Measurements from ENCODE around the gene RNU6-1.

RNU6-1 gene

DNA sequence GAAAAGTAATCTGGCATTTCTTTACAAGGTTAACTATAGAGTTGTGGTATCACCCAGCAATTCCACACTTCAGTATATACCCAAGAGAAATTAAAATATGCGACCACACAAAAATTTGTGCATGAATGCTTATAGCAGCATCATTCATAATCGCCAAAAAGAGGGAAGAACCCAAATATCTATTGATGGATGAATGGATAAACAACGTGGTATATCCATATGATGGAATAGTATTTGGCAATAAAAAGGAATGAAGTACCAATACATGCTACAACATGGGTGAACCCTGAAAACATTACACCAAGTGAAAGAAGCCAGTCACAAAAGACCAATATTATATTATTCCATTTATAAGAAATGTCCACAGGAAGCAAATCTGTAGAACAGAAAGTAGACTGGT lies 23.2 kb downstream of the RNU6-1 start:
- TF ChIP-seq FOXP2 (optimal IDR thresholded peaks at IDR 0.05; ENCODE audit: control extremely low read depth, extremely low read length, insufficient read depth) (no peak), EZH2 (IDR thresholded peaks at IDR 0.05) (no peak), POLR2AphosphoS5 (IDR thresholded peaks at IDR 0.05; ENCODE audit: borderline replicate concordance, low read depth, low read length) (no peak)
- H3K9ac ChIP-seq (ENCODE audit: insufficient read length): no peak overlapping the region
- no peaks in the 10 kb centered on the region for H3K9me3 ChIP-seq (ENCODE audit: low read depth, low read length)
- H3K27ac ChIP-seq: no peak overlapping the region
- H3K36me3 ChIP-seq (ENCODE audit: insufficient read depth, low read length): no peaks in the 10 kb centered on the region
- DNase-seq (ENCODE audit: low read depth, low spot score): no peak
- no peak overlapping the region for H3K4me3 ChIP-seq

DNA sequence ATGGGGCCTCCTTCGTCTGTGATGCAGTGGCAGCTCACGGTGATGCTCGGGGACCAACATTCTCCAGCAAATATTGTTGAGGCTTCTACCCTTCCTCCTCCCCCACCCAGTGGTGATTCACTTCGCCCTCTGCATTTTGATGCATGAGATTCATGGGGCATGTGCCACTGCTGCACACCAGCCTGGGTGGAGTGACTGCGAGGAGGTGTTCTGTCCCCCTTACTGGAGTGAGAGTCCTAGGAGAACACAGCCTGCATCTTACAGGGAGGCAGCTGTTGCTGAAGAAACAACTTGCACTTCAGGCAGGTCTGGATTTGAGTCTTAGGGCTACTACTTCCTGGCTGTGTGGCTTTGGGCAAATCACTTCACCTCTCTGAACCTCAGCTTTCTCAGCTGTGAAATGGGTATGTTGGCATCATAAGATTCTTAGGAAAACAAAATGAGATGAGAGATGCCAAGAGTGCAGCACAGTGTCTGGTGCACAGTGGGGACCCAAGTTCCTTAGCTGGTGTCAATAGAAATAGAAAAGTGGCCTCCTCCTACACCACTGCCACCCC lies 24.7 kb downstream of the RNU6-1 start:
- Histone ChIP-seq H3K9ac (ENCODE audit: insufficient read length) (no peak overlapping the region), H3K9me3 (ENCODE audit: low read depth, low read length) (no peaks in the 10 kb centered on the region), H3K4me3 (no peak overlapping the region), H3K27ac (no peak overlapping the region), H3K36me3 (ENCODE audit: insufficient read depth, low read length) (no peaks in the 10 kb centered on the region)
- TF ChIP-seq EZH2 (IDR thresholded peaks at IDR 0.05): no peak
- no peak for TF ChIP-seq FOXP2 (optimal IDR thresholded peaks at IDR 0.05; ENCODE audit: control extremely low read depth, extremely low read length, insufficient read depth)
- TF ChIP-seq POLR2AphosphoS5 (IDR thresholded peaks at IDR 0.05; ENCODE audit: borderline replicate concordance, low read depth, low read length): no peak
- no peak for DNase-seq (ENCODE audit: low read depth, low spot score)

DNA sequence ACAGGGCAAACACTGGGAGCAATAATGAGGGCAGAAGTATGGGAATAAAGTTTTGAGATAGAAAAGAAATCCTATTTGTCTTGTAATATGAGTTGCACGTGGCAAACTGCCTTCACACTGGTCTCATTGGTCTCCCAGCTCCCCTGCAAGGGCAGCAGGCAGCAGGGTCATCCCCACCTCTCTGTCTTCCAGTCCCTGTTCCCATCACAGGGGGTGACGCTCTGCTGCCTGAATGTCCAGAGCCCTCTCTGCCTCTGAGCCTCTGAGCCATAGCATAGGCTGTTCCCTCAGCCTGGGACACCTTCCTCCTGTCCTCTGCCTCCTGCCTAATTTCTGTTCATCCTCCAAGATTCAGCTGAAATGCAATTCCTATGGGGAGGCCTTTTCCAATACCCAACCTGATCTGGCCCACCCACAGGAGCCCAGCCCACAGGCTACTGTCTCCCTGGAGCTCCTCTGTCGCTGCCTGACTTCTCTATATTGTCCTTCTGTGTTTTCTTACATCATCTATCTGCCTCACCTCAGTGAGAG lies 26.7 kb downstream of the RNU6-1 start:
- H3K4me3 ChIP-seq: no peak overlapping the region
- H3K9me3 ChIP-seq (ENCODE audit: low read depth, low read length): no peaks in the 10 kb centered on the region
- no peaks in the 10 kb centered on the region for H3K36me3 ChIP-seq (ENCODE audit: insufficient read depth, low read length)
- TF ChIP-seq FOXP2 (optimal IDR thresholded peaks at IDR 0.05; ENCODE audit: control extremely low read depth, extremely low read length, insufficient read depth) (no peak), POLR2AphosphoS5 (IDR thresholded peaks at IDR 0.05; ENCODE audit: borderline replicate concordance, low read depth, low read length) (no peak), EZH2 (IDR thresholded peaks at IDR 0.05) (no peak)
- H3K27ac ChIP-seq: no peak overlapping the region
- no peak overlapping the region for H3K9ac ChIP-seq (ENCODE audit: insufficient read length)
- DNase-seq (ENCODE audit: low read depth, low spot score): no peak

DNA sequence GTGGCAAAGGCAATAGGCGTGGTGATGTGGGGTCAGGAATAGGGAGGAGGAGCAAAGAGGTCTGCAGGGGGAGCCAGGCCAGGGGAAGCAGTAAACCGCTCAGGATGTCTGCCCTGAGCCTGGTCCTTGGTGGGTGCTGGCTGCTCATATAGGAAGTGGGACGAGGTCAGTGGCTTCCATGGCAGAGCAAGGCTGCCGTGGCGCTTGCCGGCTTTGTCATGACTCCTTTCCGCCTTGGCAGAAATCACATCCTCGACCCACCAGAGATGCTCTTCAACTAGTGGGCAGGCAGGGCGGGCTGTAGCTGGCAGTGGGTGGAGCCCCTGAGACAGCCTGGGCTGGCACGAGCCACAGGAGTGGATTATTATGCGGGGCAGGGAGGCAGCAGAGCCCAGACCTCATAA lies 27.6 kb downstream of the RNU6-1 start:
- H3K27ac ChIP-seq: no peak overlapping the region
- no peaks in the 10 kb centered on the region for H3K9me3 ChIP-seq (ENCODE audit: low read depth, low read length)
- H3K4me3 ChIP-seq: no peak overlapping the region
- no peaks in the 10 kb centered on the region for H3K36me3 ChIP-seq (ENCODE audit: insufficient read depth, low read length)
- DNase-seq (ENCODE audit: low read depth, low spot score): no peak
- TF ChIP-seq EZH2 (IDR thresholded peaks at IDR 0.05): no peak
- TF ChIP-seq POLR2AphosphoS5 (IDR thresholded peaks at IDR 0.05; ENCODE audit: borderline replicate concordance, low read depth, low read length): no peak
- no peak for TF ChIP-seq FOXP2 (optimal IDR thresholded peaks at IDR 0.05; ENCODE audit: control extremely low read depth, extremely low read length, insufficient read depth)
- no peak overlapping the region for H3K9ac ChIP-seq (ENCODE audit: insufficient read length)

DNA sequence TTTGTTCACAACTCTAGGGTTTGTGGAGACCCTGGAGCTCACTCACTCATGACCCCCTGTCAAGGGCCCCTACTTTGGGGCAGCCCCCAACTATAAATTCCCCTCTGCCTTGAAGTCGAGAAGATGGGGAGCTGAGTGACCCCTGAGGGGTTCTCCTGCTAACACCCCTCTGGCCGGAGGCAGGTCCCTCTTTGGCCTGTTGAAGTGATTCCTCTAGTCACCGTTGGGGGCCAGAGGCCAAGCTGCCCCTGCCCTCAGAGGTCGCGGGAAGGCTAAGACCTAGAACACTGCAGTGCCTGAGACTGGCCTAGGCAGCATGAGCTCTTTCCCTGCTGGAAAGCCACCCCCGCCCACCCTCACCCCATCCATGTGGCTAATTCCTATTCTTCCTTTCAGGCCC lies 30.0 kb downstream of the RNU6-1 start:
- H3K36me3 ChIP-seq (ENCODE audit: insufficient read depth, low read length): no peaks in the 10 kb centered on the region
- TF ChIP-seq FOXP2 (optimal IDR thresholded peaks at IDR 0.05; ENCODE audit: control extremely low read depth, extremely low read length, insufficient read depth): no peak
- no peak for TF ChIP-seq POLR2AphosphoS5 (IDR thresholded peaks at IDR 0.05; ENCODE audit: borderline replicate concordance, low read depth, low read length)
- TF ChIP-seq EZH2 (IDR thresholded peaks at IDR 0.05): no peak
- no peak overlapping the region for H3K4me3 ChIP-seq
- no peak overlapping the region for H3K27ac ChIP-seq
- H3K9ac ChIP-seq (ENCODE audit: insufficient read length): no peak overlapping the region
- no peak for DNase-seq (ENCODE audit: low read depth, low spot score)
- no peaks in the 10 kb centered on the region for H3K9me3 ChIP-seq (ENCODE audit: low read depth, low read length)

DNA sequence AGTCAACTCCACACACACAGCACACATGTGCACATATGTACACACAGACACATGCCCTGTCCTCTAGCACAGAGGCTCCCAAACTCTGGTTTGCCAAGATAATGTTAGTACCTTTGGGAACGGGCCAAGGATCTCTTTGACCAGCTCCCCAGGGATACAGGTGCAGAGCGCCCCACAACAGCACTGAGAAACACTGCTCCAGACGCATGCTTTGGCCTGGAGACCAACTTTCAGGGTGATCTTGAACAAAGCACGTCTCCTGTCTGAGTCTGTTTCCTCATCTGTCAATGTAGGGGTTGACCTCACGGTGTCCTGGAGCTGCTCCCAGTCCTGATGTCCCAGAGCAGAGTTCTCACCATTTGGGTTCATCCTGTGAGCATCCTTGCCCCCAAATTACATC lies 30.4 kb downstream of the RNU6-1 start:
- no peak overlapping the region for H3K4me3 ChIP-seq
- no peak for DNase-seq (ENCODE audit: low read depth, low spot score)
- H3K9ac ChIP-seq (ENCODE audit: insufficient read length): no peak overlapping the region
- no peaks in the 10 kb centered on the region for H3K36me3 ChIP-seq (ENCODE audit: insufficient read depth, low read length)
- TF ChIP-seq FOXP2 (optimal IDR thresholded peaks at IDR 0.05; ENCODE audit: control extremely low read depth, extremely low read length, insufficient read depth) (no peak), EZH2 (IDR thresholded peaks at IDR 0.05) (no peak), POLR2AphosphoS5 (IDR thresholded peaks at IDR 0.05; ENCODE audit: borderline replicate concordance, low read depth, low read length) (no peak)
- H3K27ac ChIP-seq: no peak overlapping the region
- H3K9me3 ChIP-seq (ENCODE audit: low read depth, low read length): no peaks in the 10 kb centered on the region

DNA sequence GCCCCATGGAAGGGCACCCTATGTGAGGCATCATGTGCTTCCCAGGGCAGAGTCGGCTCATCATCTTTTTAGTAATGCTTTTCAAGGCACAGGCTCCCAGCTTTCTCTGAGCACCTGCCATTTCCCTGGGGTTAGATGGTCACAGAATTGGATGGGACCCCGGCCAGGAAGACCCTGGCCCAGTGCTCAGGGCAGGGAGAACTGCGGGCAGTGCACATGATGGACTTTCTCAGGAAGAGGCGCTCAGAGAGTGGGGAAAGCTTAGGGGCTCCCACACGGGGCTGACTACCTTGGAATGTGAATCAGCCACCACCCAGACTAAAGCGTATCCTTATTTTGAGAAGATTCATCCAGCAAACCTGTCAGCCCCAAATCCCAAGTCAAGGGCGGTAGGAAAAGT lies 31.0 kb downstream of the RNU6-1 start:
- Histone ChIP-seq H3K9me3 (ENCODE audit: low read depth, low read length) (no peaks in the 10 kb centered on the region), H3K27ac (no peak overlapping the region), H3K36me3 (ENCODE audit: insufficient read depth, low read length) (no peaks in the 10 kb centered on the region), H3K9ac (ENCODE audit: insufficient read length) (no peak overlapping the region), H3K4me3 (no peak overlapping the region)
- no peak for DNase-seq (ENCODE audit: low read depth, low spot score)
- no peak for TF ChIP-seq FOXP2 (optimal IDR thresholded peaks at IDR 0.05; ENCODE audit: control extremely low read depth, extremely low read length, insufficient read depth)
- no peak for TF ChIP-seq POLR2AphosphoS5 (IDR thresholded peaks at IDR 0.05; ENCODE audit: borderline replicate concordance, low read depth, low read length)
- TF ChIP-seq EZH2 (IDR thresholded peaks at IDR 0.05): no peak

DNA sequence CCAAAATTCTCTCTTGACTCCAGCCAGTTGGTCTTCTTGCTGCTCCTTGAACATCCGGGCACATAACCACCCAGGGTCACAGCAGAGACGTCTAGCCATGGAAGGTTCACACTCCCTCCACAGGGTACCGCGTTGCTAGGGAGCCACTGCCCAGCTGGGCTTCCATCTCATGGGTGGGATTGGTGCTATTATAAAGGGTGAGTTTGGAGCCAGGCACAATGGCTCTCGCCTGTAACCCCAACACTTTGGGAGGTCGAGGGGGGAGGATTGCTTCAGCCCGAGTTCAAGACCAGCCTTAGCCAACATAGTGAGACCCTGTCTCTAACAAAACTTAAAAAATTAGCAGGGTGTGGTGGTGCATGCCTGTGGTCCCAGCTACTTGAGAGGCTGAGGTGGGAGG lies 32.0 kb downstream of the RNU6-1 start:
- no peak overlapping the region for H3K9ac ChIP-seq (ENCODE audit: insufficient read length)
- no peak overlapping the region for H3K27ac ChIP-seq
- no peaks in the 10 kb centered on the region for H3K36me3 ChIP-seq (ENCODE audit: insufficient read depth, low read length)
- H3K9me3 ChIP-seq (ENCODE audit: low read depth, low read length): no peaks in the 10 kb centered on the region
- TF ChIP-seq EZH2 (IDR thresholded peaks at IDR 0.05): no peak
- TF ChIP-seq FOXP2 (optimal IDR thresholded peaks at IDR 0.05; ENCODE audit: control extremely low read depth, extremely low read length, insufficient read depth): no peak
- TF ChIP-seq POLR2AphosphoS5 (IDR thresholded peaks at IDR 0.05; ENCODE audit: borderline replicate concordance, low read depth, low read length): no peak
- DNase-seq (ENCODE audit: low read depth, low spot score): no peak
- no peak overlapping the region for H3K4me3 ChIP-seq

DNA sequence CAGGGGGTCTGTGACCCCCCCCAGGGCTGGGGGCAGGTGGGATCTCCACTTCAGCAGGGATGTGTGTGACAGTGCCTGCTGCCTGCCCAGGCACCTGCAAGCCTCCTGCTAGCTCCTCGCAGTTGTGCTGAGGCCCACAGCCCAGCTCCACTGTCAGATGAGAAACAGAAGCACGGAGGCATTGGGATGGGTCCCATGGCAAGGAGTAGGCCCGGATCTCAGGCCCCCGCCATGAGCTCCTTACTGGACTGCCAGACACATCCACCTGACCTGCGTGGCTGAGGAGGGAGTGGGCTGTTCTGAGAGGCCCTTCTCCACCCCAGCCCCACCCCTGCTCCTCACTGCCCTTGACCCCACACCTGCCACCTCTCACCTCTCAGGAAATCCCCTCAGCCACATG lies 32.7 kb downstream of the RNU6-1 start:
- DNase-seq (ENCODE audit: low read depth, low spot score): no peak
- no peak overlapping the region for H3K27ac ChIP-seq
- TF ChIP-seq POLR2AphosphoS5 (IDR thresholded peaks at IDR 0.05; ENCODE audit: borderline replicate concordance, low read depth, low read length) (no peak), EZH2 (IDR thresholded peaks at IDR 0.05) (no peak), FOXP2 (optimal IDR thresholded peaks at IDR 0.05; ENCODE audit: control extremely low read depth, extremely low read length, insufficient read depth) (no peak)
- H3K9me3 ChIP-seq (ENCODE audit: low read depth, low read length): no peaks in the 10 kb centered on the region
- no peak overlapping the region for H3K4me3 ChIP-seq
- no peaks in the 10 kb centered on the region for H3K36me3 ChIP-seq (ENCODE audit: insufficient read depth, low read length)
- H3K9ac ChIP-seq (ENCODE audit: insufficient read length): no peak overlapping the region

Data from SK-N-MC (cell line).